ENCODE measurements around the gene CMTM6.

The CMTM6 gene

GRCh38 chr3:32455609-32456428 is 46.8 kb downstream of the CMTM6 start:
- H3K9me2 ChIP-seq (ENCODE audit: low read depth, low read length): no peaks in the 10 kb centered on the region
- H3K4me2 ChIP-seq (ENCODE audit: low read length): no peak overlapping the region
- H3K4me1 ChIP-seq (ENCODE audit: insufficient read depth, low read length, severe bottlenecking): peaks cover 50% of the 10 kb centered on the region
- H3K79me2 ChIP-seq (ENCODE audit: insufficient read depth, low read length): no peaks in the 10 kb centered on the region
- no peak overlapping the region for H3K9ac ChIP-seq (ENCODE audit: low read length)
- H3K27me3 ChIP-seq (ENCODE audit: insufficient read depth, low read length): no peaks in the 10 kb centered on the region
- no peaks in the 10 kb centered on the region for H3K9me3 ChIP-seq (ENCODE audit: low read length)
- no peak overlapping the region for H2AFZ ChIP-seq (ENCODE audit: low read length)
- no peaks in the 10 kb centered on the region for H3K36me3 ChIP-seq (ENCODE audit: insufficient read depth, low read length)
- no peaks in the 10 kb centered on the region for H4K20me1 ChIP-seq (ENCODE audit: insufficient read depth, low read length)
- H3K27ac ChIP-seq (ENCODE audit: low read depth, low read length, poor library complexity, severe bottlenecking): no peak overlapping the region
- TF ChIP-seq EZH2 (IDR thresholded peaks at IDR 0.05; ENCODE audit: borderline replicate concordance, low read length) (no peak), CTCF (IDR thresholded peaks at IDR 0.05; ENCODE audit: low read length) (no peak)
- no peaks in the 10 kb centered on the region; the same call in 1 of the 2 replicates for H3F3A ChIP-seq (ENCODE audit: insufficient read depth, low read length)
- no peak overlapping the region for H3K4me3 ChIP-seq (ENCODE audit: low read depth, low read length, poor library complexity, severe bottlenecking)

GRCh38 chr3:32454731-32455608 is 47.7 kb downstream of the CMTM6 start:
- Histone ChIP-seq H3K4me2 (ENCODE audit: low read length) (no peak overlapping the region), H4K20me1 (ENCODE audit: insufficient read depth, low read length) (no peaks in the 10 kb centered on the region), H3K9me2 (ENCODE audit: low read depth, low read length) (no peaks in the 10 kb centered on the region), H3K9me3 (ENCODE audit: low read length) (no peaks in the 10 kb centered on the region), H3F3A (ENCODE audit: insufficient read depth, low read length) (no peaks in the 10 kb centered on the region; the same call in 1 of the 2 replicates), H3K27ac (ENCODE audit: low read depth, low read length, poor library complexity, severe bottlenecking) (peak overlapping the region; percentile 7), H3K4me3 (ENCODE audit: low read depth, low read length, poor library complexity, severe bottlenecking) (no peak overlapping the region), H3K4me1 (ENCODE audit: insufficient read depth, low read length, severe bottlenecking) (peaks cover 41% of the 10 kb centered on the region), H3K79me2 (ENCODE audit: insufficient read depth, low read length) (no peaks in the 10 kb centered on the region), H3K9ac (ENCODE audit: low read length) (no peak overlapping the region), H3K27me3 (ENCODE audit: insufficient read depth, low read length) (no peaks in the 10 kb centered on the region), H3K36me3 (ENCODE audit: insufficient read depth, low read length) (no peaks in the 10 kb centered on the region), H2AFZ (ENCODE audit: low read length) (no peak overlapping the region)
- TF ChIP-seq EZH2 (IDR thresholded peaks at IDR 0.05; ENCODE audit: borderline replicate concordance, low read length): no peak
- no peak for TF ChIP-seq CTCF (IDR thresholded peaks at IDR 0.05; ENCODE audit: low read length)

GRCh38 chr3:32454111-32454510 is 48.5 kb downstream of the CMTM6 start:
- no peaks in the 10 kb centered on the region for H3K79me2 ChIP-seq (ENCODE audit: insufficient read depth, low read length)
- H4K20me1 ChIP-seq (ENCODE audit: insufficient read depth, low read length): no peaks in the 10 kb centered on the region
- TF ChIP-seq EZH2 (IDR thresholded peaks at IDR 0.05; ENCODE audit: borderline replicate concordance, low read length) (no peak), CTCF (IDR thresholded peaks at IDR 0.05; ENCODE audit: low read length) (no peak)
- no peak overlapping the region for H3K4me3 ChIP-seq (ENCODE audit: low read depth, low read length, poor library complexity, severe bottlenecking)
- no peaks in the 10 kb centered on the region; the same call in 1 of the 2 replicates for H3F3A ChIP-seq (ENCODE audit: insufficient read depth, low read length)
- H3K4me1 ChIP-seq (ENCODE audit: insufficient read depth, low read length, severe bottlenecking): peaks cover 32% of the 10 kb centered on the region
- H3K9me2 ChIP-seq (ENCODE audit: low read depth, low read length): no peaks in the 10 kb centered on the region
- peak overlapping the region; percentile 7 for H3K27ac ChIP-seq (ENCODE audit: low read depth, low read length, poor library complexity, severe bottlenecking)
- no peak overlapping the region for H2AFZ ChIP-seq (ENCODE audit: low read length)
- no peaks in the 10 kb centered on the region for H3K9me3 ChIP-seq (ENCODE audit: low read length)
- no peak overlapping the region for H3K9ac ChIP-seq (ENCODE audit: low read length)
- H3K4me2 ChIP-seq (ENCODE audit: low read length): no peak overlapping the region
- H3K27me3 ChIP-seq (ENCODE audit: insufficient read depth, low read length): no peaks in the 10 kb centered on the region
- no peaks in the 10 kb centered on the region for H3K36me3 ChIP-seq (ENCODE audit: insufficient read depth, low read length)
